Body of pancreas (tissue), 4 donors: ENCODE data around the gene CD58.

Experiments
- POLR2A ChIP-seq, 3 donors: fragments of 450-650 bp; IDR thresholded peaks; one replicate each; pipeline ENCODE4 v1.6.1; 2016; ENCODE audit warnings: antibody characterized with exemption in 3 of 3, mild to moderate bottlenecking in 2 of 3
- TF ChIP-seq, protein P1 (sequence below), 7 experiments: fragments of 450-650 bp in 4 of 7; fragments of 200-600 bp in 3 of 7; sonication (generic) in 3 of 7; IDR thresholded peaks; one replicate each; pipeline ENCODE4 v1.5.1; 2016 to 2019; ENCODE audit warnings: antibody characterized with exemption in 7 of 7

DNA sequence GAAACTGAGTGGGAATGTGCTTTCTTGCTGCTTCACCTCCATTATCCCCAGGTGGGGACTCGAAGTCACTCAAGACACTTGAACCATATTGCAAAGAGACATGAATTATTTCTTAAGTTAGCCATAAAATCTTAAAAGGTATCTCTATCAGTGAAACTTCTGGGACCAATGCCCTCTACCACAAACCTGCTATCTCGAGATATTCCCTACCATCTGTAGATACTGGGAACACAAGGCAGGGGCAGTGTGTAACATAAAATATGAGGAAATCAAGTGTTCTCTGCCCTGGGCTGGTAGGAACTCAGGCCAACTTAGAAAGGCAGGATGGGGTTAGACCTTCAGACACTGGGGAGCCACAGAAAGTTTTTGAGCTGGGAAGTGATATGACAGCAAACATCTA lies 1.3 kb upstream of the CD58 start:
- TF ChIP-seq, protein P1, sequence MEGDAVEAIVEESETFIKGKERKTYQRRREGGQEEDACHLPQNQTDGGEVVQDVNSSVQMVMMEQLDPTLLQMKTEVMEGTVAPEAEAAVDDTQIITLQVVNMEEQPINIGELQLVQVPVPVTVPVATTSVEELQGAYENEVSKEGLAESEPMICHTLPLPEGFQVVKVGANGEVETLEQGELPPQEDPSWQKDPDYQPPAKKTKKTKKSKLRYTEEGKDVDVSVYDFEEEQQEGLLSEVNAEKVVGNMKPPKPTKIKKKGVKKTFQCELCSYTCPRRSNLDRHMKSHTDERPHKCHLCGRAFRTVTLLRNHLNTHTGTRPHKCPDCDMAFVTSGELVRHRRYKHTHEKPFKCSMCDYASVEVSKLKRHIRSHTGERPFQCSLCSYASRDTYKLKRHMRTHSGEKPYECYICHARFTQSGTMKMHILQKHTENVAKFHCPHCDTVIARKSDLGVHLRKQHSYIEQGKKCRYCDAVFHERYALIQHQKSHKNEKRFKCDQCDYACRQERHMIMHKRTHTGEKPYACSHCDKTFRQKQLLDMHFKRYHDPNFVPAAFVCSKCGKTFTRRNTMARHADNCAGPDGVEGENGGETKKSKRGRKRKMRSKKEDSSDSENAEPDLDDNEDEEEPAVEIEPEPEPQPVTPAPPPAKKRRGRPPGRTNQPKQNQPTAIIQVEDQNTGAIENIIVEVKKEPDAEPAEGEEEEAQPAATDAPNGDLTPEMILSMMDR (IDR thresholded peaks at IDR 0.05): no peak
- TF ChIP-seq POLR2A (IDR thresholded peaks at IDR 0.05): no peak
